ENCODE data around the gene SRPRA.
"Not testable (repeated sequence)": the region's sequence is repeated elsewhere in the genome, so short reads cannot be mapped to it uniquely, and the experiment has no call there.

Gene SRPRA

DNA sequence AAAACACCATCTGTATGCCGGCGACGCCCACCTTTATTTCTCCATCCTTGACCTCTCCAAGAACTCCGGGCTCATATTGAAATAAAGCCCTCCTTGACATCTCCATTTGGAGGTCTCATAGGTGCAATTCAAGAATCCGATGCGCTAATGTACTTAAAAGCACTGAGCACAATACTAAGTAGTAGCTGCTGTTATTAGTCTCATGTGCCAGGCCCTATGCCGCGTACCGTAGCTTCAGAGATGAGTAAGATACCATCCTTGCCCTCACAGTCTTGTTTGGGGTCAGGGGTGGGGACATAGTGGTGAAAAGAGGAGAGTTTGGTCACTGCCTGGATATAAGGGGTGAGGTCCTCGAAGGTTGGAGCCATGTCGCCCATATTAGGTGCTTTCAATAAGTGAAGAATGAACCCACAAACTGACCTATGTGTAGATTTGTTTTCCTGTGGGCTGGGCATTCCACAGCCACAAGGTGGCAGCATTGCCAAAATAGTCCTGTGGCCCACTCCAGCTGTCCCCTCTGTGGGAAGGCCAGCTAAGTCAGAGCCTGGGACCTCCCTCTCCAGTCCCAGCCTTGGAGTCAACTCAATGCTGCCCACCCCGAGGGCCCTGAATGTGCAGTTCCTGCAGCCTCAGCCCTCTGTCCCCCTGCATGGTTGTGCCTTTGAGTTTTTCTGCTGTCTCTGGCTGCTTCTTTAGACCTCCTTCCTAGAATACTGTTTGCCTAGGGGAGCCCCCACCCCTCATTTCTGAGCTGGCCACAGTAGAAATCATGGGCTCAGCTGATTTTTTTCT, 41.7 kb upstream of the SRPRA start:
- H3K4me3 ChIP-seq (ENCODE audit: insufficient read depth in 1 of 2, low read depth in 1 of 2, low read length in 2 of 2): no peak overlapping the region
- H2BK120ac ChIP-seq (ENCODE audit: low read depth, low read length): no peak overlapping the region
- H3K27me3 ChIP-seq (ENCODE audit: control insufficient read depth in 1 of 2, insufficient read depth in 1 of 2, low read length in 2 of 2): no peaks in the 10 kb centered on the region
- no peak overlapping the region for H3K18ac ChIP-seq (ENCODE audit: low read depth in 1 of 2, low read length in 2 of 2)
- H3K9me3 ChIP-seq (ENCODE audit: control insufficient read depth, low read length): no peaks in the 10 kb centered on the region
- no peak overlapping the region for H2AFZ ChIP-seq (ENCODE audit: low read depth, low read length)
- H3K79me1 ChIP-seq (replicated peaks; ENCODE audit: low read length, poor library complexity, severe bottlenecking): peaks cover 18% of the 10 kb centered on the region
- no peak overlapping the region for H3K9ac ChIP-seq (ENCODE audit: low read length)
- no peak overlapping the region for H3K27ac ChIP-seq (ENCODE audit: low read length, poor library complexity, severe bottlenecking)
- 65% methylated on average over 12 of the region's 12 CpGs for WGBS
- H4K91ac ChIP-seq (ENCODE audit: low read length): peak overlapping the region; percentile 1
- peak overlapping the region; percentile 29 for H4K8ac ChIP-seq (ENCODE audit: low read length)
- peaks cover 6 to 16% of the 10 kb centered on the region in 2 experiments for H3K36me3 ChIP-seq (ENCODE audit: control insufficient read depth in 1 of 2, insufficient read depth in 2 of 2, low read depth in 1 of 2, low read length in 2 of 2)
- no peak overlapping the region for H2BK15ac ChIP-seq (ENCODE audit: low read depth, poor library complexity, severe bottlenecking)
- no peak overlapping the region for H3K14ac ChIP-seq (ENCODE audit: low read length in 2 of 2)
- H3K23ac ChIP-seq (ENCODE audit: low read length in 2 of 2): no peak overlapping the region
- peak; percentile 80 for DNase-seq
- H2AK5ac ChIP-seq (ENCODE audit: low read length, severe bottlenecking): no peak overlapping the region
- no peak overlapping the region for H3K4ac ChIP-seq (ENCODE audit: low read depth in 1 of 2, low read length in 2 of 2)
- H3K4me1 ChIP-seq (ENCODE audit: control insufficient read depth, insufficient read depth, low read depth, low read length): peaks cover 4% of the 10 kb centered on the region
- no peak overlapping the region for H2BK5ac ChIP-seq (ENCODE audit: low read depth, low read length, poor library complexity, severe bottlenecking)
- H2BK12ac ChIP-seq (ENCODE audit: low read length in 2 of 2): peak overlapping the region in 1 of 2 experiments; percentile 76
- H3K4me2 ChIP-seq (ENCODE audit: low read length, poor library complexity, severe bottlenecking): no peak overlapping the region

DNA sequence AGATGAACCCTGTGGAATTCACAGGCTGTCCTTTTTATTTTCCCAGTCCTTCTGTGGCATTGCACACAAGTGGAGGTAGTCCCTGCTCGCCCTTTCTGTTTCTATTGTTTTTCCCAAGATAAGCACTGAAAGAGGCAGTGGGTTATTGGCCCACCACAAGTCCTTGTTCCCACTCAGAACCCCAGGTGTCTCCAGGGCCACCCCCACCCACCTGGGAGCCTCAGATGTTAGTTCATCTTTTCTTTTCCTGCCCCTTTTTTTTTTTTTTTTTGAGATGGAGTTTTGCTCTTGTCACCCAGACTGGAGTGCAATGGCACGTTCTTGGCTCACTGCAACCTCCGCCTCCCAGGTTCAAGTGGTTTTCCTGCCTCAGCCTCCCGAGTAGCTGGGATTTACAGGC, 40.1 kb upstream of the SRPRA start:
- H2AFZ ChIP-seq (ENCODE audit: low read depth, low read length); H3K23ac ChIP-seq (ENCODE audit: low read length in 2 of 2); H3K4me3 ChIP-seq (ENCODE audit: insufficient read depth in 1 of 2, low read depth in 1 of 2, low read length in 2 of 2); H4K91ac ChIP-seq (ENCODE audit: low read length); H3K9me3 ChIP-seq (ENCODE audit: control insufficient read depth, low read length); H3K14ac ChIP-seq (ENCODE audit: low read length in 2 of 2); H3K27ac ChIP-seq (ENCODE audit: low read length, poor library complexity, severe bottlenecking); H2BK12ac ChIP-seq (ENCODE audit: low read length in 2 of 2); H4K8ac ChIP-seq (ENCODE audit: low read length); H2BK120ac ChIP-seq (ENCODE audit: low read depth, low read length); H3K27me3 ChIP-seq (ENCODE audit: control insufficient read depth in 1 of 2, insufficient read depth in 1 of 2, low read length in 2 of 2); H3K4me1 ChIP-seq (ENCODE audit: control insufficient read depth, insufficient read depth, low read depth, low read length); DNase-seq; H2AK5ac ChIP-seq (ENCODE audit: low read length, severe bottlenecking); H3K9ac ChIP-seq (ENCODE audit: low read length); H2BK15ac ChIP-seq (ENCODE audit: low read depth, poor library complexity, severe bottlenecking); H3K18ac ChIP-seq (ENCODE audit: low read depth in 1 of 2, low read length in 2 of 2); H3K4me2 ChIP-seq (ENCODE audit: low read length, poor library complexity, severe bottlenecking); H3K4ac ChIP-seq (ENCODE audit: low read depth in 1 of 2, low read length in 2 of 2); H2BK5ac ChIP-seq (ENCODE audit: low read depth, low read length, poor library complexity, severe bottlenecking): not testable (repeated sequence)
- WGBS: 90% methylated on average over 4 of the region's 4 CpGs
- Histone ChIP-seq H3K79me1 (replicated peaks; ENCODE audit: low read length, poor library complexity, severe bottlenecking) (peaks cover 20% of the 10 kb centered on the region), H3K36me3 (ENCODE audit: control insufficient read depth in 1 of 2, insufficient read depth in 2 of 2, low read depth in 1 of 2, low read length in 2 of 2) (peaks cover 6 to 13% of the 10 kb centered on the region in 2 experiments)

DNA sequence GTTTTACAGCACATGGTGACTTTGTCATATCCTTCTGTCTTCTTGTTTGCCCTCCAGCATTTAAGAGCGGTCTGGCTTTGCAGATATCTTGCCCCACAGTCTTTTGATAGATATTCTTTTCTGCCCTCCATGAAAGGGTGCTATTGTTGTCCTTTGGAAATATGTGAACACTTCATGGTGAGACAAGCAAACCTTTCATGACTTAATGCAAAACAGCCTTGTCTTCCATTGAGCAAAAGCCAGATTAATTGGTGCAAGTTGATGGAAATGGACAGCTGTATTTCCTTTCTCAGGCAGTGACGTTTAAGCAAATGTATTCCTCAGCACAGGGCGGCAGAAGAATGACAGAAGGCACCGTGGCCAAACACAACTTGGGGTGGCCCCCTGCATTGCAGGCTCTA, 39.6 kb upstream of the SRPRA start:
- Histone ChIP-seq H2BK5ac (ENCODE audit: low read depth, low read length, poor library complexity, severe bottlenecking) (no peak overlapping the region), H2BK15ac (ENCODE audit: low read depth, poor library complexity, severe bottlenecking) (no peak overlapping the region), H3K79me1 (replicated peaks; ENCODE audit: low read length, poor library complexity, severe bottlenecking) (peaks cover 20% of the 10 kb centered on the region), H3K4me2 (ENCODE audit: low read length, poor library complexity, severe bottlenecking) (no peak overlapping the region), H3K4me1 (ENCODE audit: control insufficient read depth, insufficient read depth, low read depth, low read length) (peaks cover 7% of the 10 kb centered on the region), H3K4ac (ENCODE audit: low read depth in 1 of 2, low read length in 2 of 2) (no peak overlapping the region), H3K23ac (ENCODE audit: low read length in 2 of 2) (no peak overlapping the region), H2AK5ac (ENCODE audit: low read length, severe bottlenecking) (no peak overlapping the region), H3K9me3 (ENCODE audit: control insufficient read depth, low read length) (no peaks in the 10 kb centered on the region), H3K36me3 (ENCODE audit: control insufficient read depth in 1 of 2, insufficient read depth in 2 of 2, low read depth in 1 of 2, low read length in 2 of 2) (peaks cover 6 to 13% of the 10 kb centered on the region in 2 experiments), H4K91ac (ENCODE audit: low read length) (no peak overlapping the region), H2BK120ac (ENCODE audit: low read depth, low read length) (no peak overlapping the region), H3K14ac (ENCODE audit: low read length in 2 of 2) (no peak overlapping the region), H3K9ac (ENCODE audit: low read length) (no peak overlapping the region), H4K8ac (ENCODE audit: low read length) (no peak overlapping the region), H3K4me3 (ENCODE audit: insufficient read depth in 1 of 2, low read depth in 1 of 2, low read length in 2 of 2) (no peak overlapping the region), H2AFZ (ENCODE audit: low read depth, low read length) (no peak overlapping the region), H2BK12ac (ENCODE audit: low read length in 2 of 2) (no peak overlapping the region), H3K27ac (ENCODE audit: low read length, poor library complexity, severe bottlenecking) (no peak overlapping the region), H3K27me3 (ENCODE audit: control insufficient read depth in 1 of 2, insufficient read depth in 1 of 2, low read length in 2 of 2) (no peaks in the 10 kb centered on the region), H3K18ac (ENCODE audit: low read depth in 1 of 2, low read length in 2 of 2) (no peak overlapping the region)
- DNase-seq: no peak
- WGBS: 81% methylated on average over 3 of the region's 4 CpGs

DNA sequence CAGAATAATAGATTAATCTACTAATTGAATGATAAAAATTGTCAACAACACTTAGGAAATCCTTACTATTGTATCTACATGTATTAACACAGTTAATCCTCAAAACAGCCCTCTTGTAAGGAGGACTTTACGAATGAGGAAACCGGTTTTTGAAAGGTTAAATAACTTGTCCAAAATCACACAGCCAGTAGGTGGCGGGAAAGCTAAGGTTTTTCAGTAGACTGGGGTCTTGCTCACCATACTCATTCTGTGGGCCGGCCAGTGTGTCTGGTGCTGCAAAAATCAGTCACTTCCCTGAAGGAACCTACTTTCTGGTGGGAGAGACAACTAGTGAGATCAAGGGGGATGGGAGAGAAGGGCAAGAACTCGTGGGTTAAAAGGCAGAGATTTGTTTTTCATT, 39.0 kb upstream of the SRPRA start:
- Histone ChIP-seq H3K27me3 (ENCODE audit: control insufficient read depth in 1 of 2, insufficient read depth in 1 of 2, low read length in 2 of 2) (no peaks in the 10 kb centered on the region), H3K23ac (ENCODE audit: low read length in 2 of 2) (no peak overlapping the region), H2BK120ac (ENCODE audit: low read depth, low read length) (no peak overlapping the region), H3K9me3 (ENCODE audit: control insufficient read depth, low read length) (no peaks in the 10 kb centered on the region), H3K9ac (ENCODE audit: low read length) (no peak overlapping the region), H3K79me1 (replicated peaks; ENCODE audit: low read length, poor library complexity, severe bottlenecking) (peaks cover 20% of the 10 kb centered on the region), H3K4me2 (ENCODE audit: low read length, poor library complexity, severe bottlenecking) (no peak overlapping the region), H3K36me3 (ENCODE audit: control insufficient read depth in 1 of 2, insufficient read depth in 2 of 2, low read depth in 1 of 2, low read length in 2 of 2) (peaks cover 6 to 13% of the 10 kb centered on the region in 2 experiments), H3K18ac (ENCODE audit: low read depth in 1 of 2, low read length in 2 of 2) (no peak overlapping the region), H3K4me1 (ENCODE audit: control insufficient read depth, insufficient read depth, low read depth, low read length) (peaks cover 8% of the 10 kb centered on the region), H3K14ac (ENCODE audit: low read length in 2 of 2) (no peak overlapping the region), H4K8ac (ENCODE audit: low read length) (no peak overlapping the region), H3K4ac (ENCODE audit: low read depth in 1 of 2, low read length in 2 of 2) (no peak overlapping the region), H3K4me3 (ENCODE audit: insufficient read depth in 1 of 2, low read depth in 1 of 2, low read length in 2 of 2) (no peak overlapping the region), H3K27ac (ENCODE audit: low read length, poor library complexity, severe bottlenecking) (no peak overlapping the region), H2AFZ (ENCODE audit: low read depth, low read length) (no peak overlapping the region), H4K91ac (ENCODE audit: low read length) (no peak overlapping the region), H2BK12ac (ENCODE audit: low read length in 2 of 2) (no peak overlapping the region), H2BK5ac (ENCODE audit: low read depth, low read length, poor library complexity, severe bottlenecking) (no peak overlapping the region), H2BK15ac (ENCODE audit: low read depth, poor library complexity, severe bottlenecking) (no peak overlapping the region), H2AK5ac (ENCODE audit: low read length, severe bottlenecking) (no peak overlapping the region)
- peak; percentile 49 for DNase-seq
- WGBS: 36% methylated on average over 4 of the region's 5 CpGs

All from mesenchymal stem cell (in vitro differentiated cells and primary cell).